Gastrocnemius medialis (tissue), 4 donors: Measurements from ENCODE around the gene CYYR1. TPM values are rescaled to one million over a fixed set of nuclear protein-coding genes. Genes with fewer than 3 reads are reported as not detected.

Experiments
- ATAC-seq, 2 donors: fragments of 150-250 bp; one replicate each; pipeline ENCODE4 v1.9.1; 2016
- DNase-seq, 2 donors: peaks; one replicate each; pipeline ENCODE4 v3.0.0-alpha.2; 2019
- H3K27ac ChIP-seq, 4 donors: fragments of 200-600 bp; sonication (generic); 1 replicate in 1 of 4; 2 replicates in 3 of 4; pipeline ENCODE4 v1.5.1; 2016 to 2018; ENCODE audit warnings: mild to moderate bottlenecking in 2 of 4, moderate library complexity in 1 of 4
- H3K27me3 ChIP-seq, 3 donors: fragments of 200-600 bp; sonication (generic) in 2 of 3; 1 replicate in 1 of 3; 2 replicates in 2 of 3; pipeline versions ENCODE4 v1.5.1 to v1.6.0; 2016 to 2019; ENCODE audit warnings: mild to moderate bottlenecking in 1 of 3, moderate library complexity in 1 of 3
- H3K36me3 ChIP-seq, 2 donors: fragments of 200-600 bp; sonication (generic) in 1 of 2; one replicate each; pipeline ENCODE4 v1.5.1; 2017 to 2018
- H3K4me1 ChIP-seq, 2 donors: fragments of 200-600 bp; sonication (generic) in 1 of 2; one replicate each; pipeline ENCODE4 v1.5.1; 2016 to 2017; ENCODE audit warnings: mild to moderate bottlenecking in 2 of 2
- H3K4me3 ChIP-seq, 4 donors: fragments of 200-600 bp; sonication (generic) in 3 of 4; 1 replicate in 1 of 4; 2 replicates in 3 of 4; pipeline ENCODE4 v1.5.1; 2016 to 2019; ENCODE audit warnings: mild to moderate bottlenecking in 2 of 4
- H3K9me3 ChIP-seq, 3 donors: fragments of 200-600 bp; sonication (generic) in 2 of 3; 1 replicate in 1 of 3; 2 replicates in 2 of 3; pipeline ENCODE4 v1.5.1; 2016 to 2019
- POLR2A ChIP-seq, 2 donors: fragments of 450-650 bp; IDR thresholded peaks; one replicate each; pipeline ENCODE4 v1.6.1; 2017; ENCODE audit warnings: antibody characterized with exemption in 2 of 2, mild to moderate bottlenecking in 2 of 2, moderate library complexity in 2 of 2
- in situ Hi-C, 4 donors: fragments of 200-750 bp; cut with MboI; loops; one replicate each; pipeline versions ENCODE4 v1.15.0 to v1.8.0; 2017; ENCODE audit warnings: low sequenced_read_pairs in 4 of 4
- intact Hi-C: fragments of 100-400 bp; cut with DNase I; formaldehyde crosslinking; loops from one replicate; pipeline ENCODE4 v1.15.1; 2023; ENCODE audit warnings: low total_unique reads
- total RNA-seq, 4 donors: library from RNA; depleted of rRNA; stranded (reverse); fragments of >200 nt; gene quantifications; one replicate each; pipeline versions ENCODE4 v1.1.0 to v1.2.3, GENCODE V29; 2016
- TF ChIP-seq, protein P1 (sequence below), 5 experiments: fragments of 450-650 bp in 3 of 5; fragments of 200-600 bp in 2 of 5; sonication (generic) in 2 of 5; IDR thresholded peaks in 4 of 5; conservative IDR thresholded peaks in 1 of 5; 1 replicate in 4 of 5; 2 replicates in 1 of 5; pipeline ENCODE4 v1.5.1; 2016 to 2019; ENCODE audit warnings: antibody characterized with exemption in 5 of 5, mild to moderate bottlenecking in 3 of 5, moderate library complexity in 3 of 5

CYYR1 gene
- total RNA-seq, 4 donors from 2014 or later: 11.7 to 15.5 (median 13.8) TPM

- Histone ChIP-seq H3K9me3 (no peaks in the 10 kb centered on the region), H3K36me3 (no peaks in the 10 kb centered on the region), H3K27ac (no peak overlapping the region), H3K4me1 (no peaks in the 10 kb centered on the region), H3K4me3 (no peak overlapping the region), H3K27me3 (no peaks in the 10 kb centered on the region)
- TF ChIP-seq, protein P1, sequence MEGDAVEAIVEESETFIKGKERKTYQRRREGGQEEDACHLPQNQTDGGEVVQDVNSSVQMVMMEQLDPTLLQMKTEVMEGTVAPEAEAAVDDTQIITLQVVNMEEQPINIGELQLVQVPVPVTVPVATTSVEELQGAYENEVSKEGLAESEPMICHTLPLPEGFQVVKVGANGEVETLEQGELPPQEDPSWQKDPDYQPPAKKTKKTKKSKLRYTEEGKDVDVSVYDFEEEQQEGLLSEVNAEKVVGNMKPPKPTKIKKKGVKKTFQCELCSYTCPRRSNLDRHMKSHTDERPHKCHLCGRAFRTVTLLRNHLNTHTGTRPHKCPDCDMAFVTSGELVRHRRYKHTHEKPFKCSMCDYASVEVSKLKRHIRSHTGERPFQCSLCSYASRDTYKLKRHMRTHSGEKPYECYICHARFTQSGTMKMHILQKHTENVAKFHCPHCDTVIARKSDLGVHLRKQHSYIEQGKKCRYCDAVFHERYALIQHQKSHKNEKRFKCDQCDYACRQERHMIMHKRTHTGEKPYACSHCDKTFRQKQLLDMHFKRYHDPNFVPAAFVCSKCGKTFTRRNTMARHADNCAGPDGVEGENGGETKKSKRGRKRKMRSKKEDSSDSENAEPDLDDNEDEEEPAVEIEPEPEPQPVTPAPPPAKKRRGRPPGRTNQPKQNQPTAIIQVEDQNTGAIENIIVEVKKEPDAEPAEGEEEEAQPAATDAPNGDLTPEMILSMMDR (IDR thresholded peaks at IDR 0.05 in 4 of 5, conservative IDR thresholded peaks at IDR 0.05 in 1 of 5): no peak
- TF ChIP-seq POLR2A (IDR thresholded peaks at IDR 0.05): no peak
- no peak for ATAC-seq
- DNase-seq: no peak
- intact Hi-C loops: no loop called here
- in situ Hi-C loops: no loop called here
These were observed 14.0 kb downstream of the CYYR1 start for GRCh38 chr21:26559099-26559498.

DNA sequence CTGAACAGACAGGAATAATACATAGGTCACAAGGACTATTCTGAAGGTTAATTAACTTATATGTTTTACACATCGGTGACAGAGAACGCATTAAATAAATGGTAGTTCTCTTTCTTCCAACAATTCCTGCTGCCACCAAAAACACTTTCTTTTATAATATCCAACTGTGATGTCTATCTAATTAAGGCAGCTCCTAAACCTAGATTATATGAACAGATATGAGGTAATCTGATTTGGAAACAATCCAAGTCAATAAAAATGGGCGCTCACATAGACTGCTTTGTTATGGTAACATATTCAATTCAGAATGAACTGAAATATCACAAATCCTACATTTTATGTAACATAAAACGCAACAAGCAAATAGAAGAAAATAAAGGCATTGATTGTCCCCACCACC is 16.0 kb downstream of the CYYR1 start:
- no peak overlapping the region for H3K27ac ChIP-seq
- H3K4me3 ChIP-seq: no peak overlapping the region
- ATAC-seq (no peak), DNase-seq (no peak)
- intact Hi-C loops (no loop called here), in situ Hi-C loops (no loop called here)
- no peaks in the 10 kb centered on the region for H3K36me3 ChIP-seq
- TF ChIP-seq POLR2A (IDR thresholded peaks at IDR 0.05): no peak
- TF ChIP-seq, protein P1 (IDR thresholded peaks at IDR 0.05 in 4 of 5, conservative IDR thresholded peaks at IDR 0.05 in 1 of 5): no peak
- no peaks in the 10 kb centered on the region for H3K9me3 ChIP-seq
- H3K27me3 ChIP-seq: no peaks in the 10 kb centered on the region
- H3K4me1 ChIP-seq: no peaks in the 10 kb centered on the region

DNA sequence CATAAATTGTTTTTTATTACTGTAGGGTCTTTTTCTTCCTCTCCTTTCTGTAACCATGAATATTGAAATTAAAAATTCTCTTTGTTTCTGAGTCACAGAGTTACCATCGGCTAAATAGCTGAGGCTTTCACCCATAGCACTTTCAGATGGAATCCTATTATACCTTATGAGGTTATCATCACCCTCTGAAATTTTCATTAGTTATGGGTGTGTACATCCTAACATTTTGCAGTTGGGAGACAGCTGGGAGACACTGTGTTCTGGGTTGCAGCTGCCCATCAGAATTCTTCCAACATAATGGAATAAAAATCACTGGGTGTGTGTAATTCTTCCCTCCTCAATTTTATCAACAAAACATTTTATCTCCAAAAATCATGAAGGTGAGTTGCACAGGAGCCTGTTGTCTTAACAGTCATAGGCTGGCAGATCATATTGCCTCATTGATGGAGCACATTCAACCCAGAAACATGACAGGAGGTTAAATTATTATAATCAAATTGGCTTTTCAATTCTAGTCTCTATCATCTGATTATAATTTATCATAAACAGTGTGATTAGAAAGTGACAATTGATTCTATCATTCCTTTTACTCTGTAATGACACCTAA is 17.4 kb downstream of the CYYR1 start:
- Histone ChIP-seq H3K9me3 (no peaks in the 10 kb centered on the region), H3K27me3 (no peaks in the 10 kb centered on the region), H3K4me3 (no peak overlapping the region), H3K4me1 (no peaks in the 10 kb centered on the region), H3K27ac (peak overlapping the region in 1 of 4 donors; percentile 25), H3K36me3 (no peaks in the 10 kb centered on the region)
- in situ Hi-C loops (no loop called here), intact Hi-C loops (no loop called here)
- DNase-seq: no peak
- no peak for TF ChIP-seq POLR2A (IDR thresholded peaks at IDR 0.05)
- TF ChIP-seq, protein P1 (IDR thresholded peaks at IDR 0.05 in 4 of 5, conservative IDR thresholded peaks at IDR 0.05 in 1 of 5): no peak
- no peak for ATAC-seq

DNA sequence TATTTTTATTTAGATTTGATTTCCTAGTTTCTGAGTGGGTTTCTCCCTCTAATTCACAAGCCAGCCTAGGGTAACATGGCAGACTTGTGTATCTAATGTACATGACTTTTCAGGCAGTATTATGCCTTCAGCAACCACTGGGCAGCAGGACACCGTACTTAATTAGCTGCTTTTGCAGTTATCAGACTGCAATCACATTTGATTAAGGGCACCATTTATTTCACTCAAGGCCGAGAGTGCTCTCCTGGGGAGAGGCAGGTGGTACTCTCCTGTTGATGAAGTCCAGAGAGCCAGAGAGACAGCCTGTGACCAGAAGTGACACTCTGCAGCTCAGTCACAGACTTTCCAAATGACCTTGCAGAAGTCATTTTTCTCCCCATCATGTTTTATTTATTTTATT is 18.7 kb downstream of the CYYR1 start:
- Histone ChIP-seq H3K27ac (peak overlapping the region in 1 of 4 donors; percentile 25), H3K4me1 (no peaks in the 10 kb centered on the region), H3K4me3 (no peak overlapping the region), H3K9me3 (no peaks in the 10 kb centered on the region), H3K36me3 (no peaks in the 10 kb centered on the region), H3K27me3 (no peaks in the 10 kb centered on the region)
- intact Hi-C loops (no loop called here), in situ Hi-C loops (no loop called here)
- TF ChIP-seq POLR2A (IDR thresholded peaks at IDR 0.05): no peak
- TF ChIP-seq, protein P1 (IDR thresholded peaks at IDR 0.05 in 4 of 5, conservative IDR thresholded peaks at IDR 0.05 in 1 of 5): no peak
- DNase-seq: no peak
- no peak for ATAC-seq

DNA sequence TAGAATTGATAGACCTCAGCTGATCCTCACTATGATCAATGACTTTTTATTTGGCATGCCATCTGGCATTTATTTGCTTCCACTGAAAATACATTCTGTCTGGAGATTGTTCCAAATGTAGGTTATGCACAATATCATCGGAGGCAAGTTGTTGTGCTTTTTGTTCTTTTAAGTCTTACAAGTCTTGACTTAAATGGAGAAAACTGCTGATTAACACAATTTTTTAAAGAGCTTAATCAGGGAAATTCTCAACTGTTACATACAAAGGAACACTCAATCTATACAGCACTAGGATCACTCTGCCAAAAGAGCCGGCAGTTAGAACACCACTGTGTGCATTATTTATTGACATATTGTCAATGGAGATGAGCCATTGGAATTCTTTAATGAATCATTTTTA is 19.2 kb downstream of the CYYR1 start:
- DNase-seq: no peak
- intact Hi-C loops (no loop called here), in situ Hi-C loops (no loop called here)
- Histone ChIP-seq H3K4me3 (no peak overlapping the region), H3K9me3 (no peaks in the 10 kb centered on the region), H3K4me1 (peaks cover 0 to 2% of the 10 kb centered on the region in 2 donors), H3K36me3 (no peaks in the 10 kb centered on the region), H3K27me3 (no peaks in the 10 kb centered on the region), H3K27ac (no peak overlapping the region)
- TF ChIP-seq POLR2A (IDR thresholded peaks at IDR 0.05): no peak
- TF ChIP-seq, protein P1 (IDR thresholded peaks at IDR 0.05 in 4 of 5, conservative IDR thresholded peaks at IDR 0.05 in 1 of 5): no peak
- no peak for ATAC-seq
